ENCODE measurements around the gene VPS4B.

The VPS4B gene

DNA sequence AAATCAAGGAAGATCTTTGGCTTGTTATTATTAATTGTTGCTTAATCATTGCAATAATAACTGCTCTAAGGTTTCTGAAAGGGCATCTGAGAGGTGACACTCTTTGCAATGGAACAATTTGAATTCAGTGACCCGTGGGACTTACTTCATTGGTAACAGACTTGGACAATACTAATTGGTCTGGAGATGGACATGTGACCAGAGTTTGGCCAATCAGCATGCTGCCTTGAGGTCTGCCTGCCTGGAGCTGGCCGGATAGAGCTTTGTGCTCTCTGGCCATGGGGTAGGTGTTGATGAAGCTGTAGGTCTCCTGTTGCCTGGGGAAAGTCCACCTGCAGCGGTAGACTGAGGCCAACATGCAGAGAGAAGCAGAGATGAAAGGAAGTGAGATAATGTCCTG is 24.0 kb upstream of the VPS4B start:
- Histone ChIP-seq H3K9me3 (ENCODE audit: control insufficient read depth, insufficient read depth, low read depth, low read length) (no peaks in the 10 kb centered on the region), H3K27ac (ENCODE audit: extremely low read depth, low read depth, low read length) (no peak overlapping the region), H3K4me3 (ENCODE audit: low read depth, low read length) (no peak overlapping the region), H3K4me1 (ENCODE audit: control insufficient read depth, insufficient read depth, low read length) (no peaks in the 10 kb centered on the region), H3K36me3 (ENCODE audit: control insufficient read depth in 2 of 2, insufficient read depth in 1 of 2, low read length in 2 of 2) (no peaks in the 10 kb centered on the region)
- ChIA-PET POLR2A (no interaction called here), CTCF (interaction anchor here (0.6 to 1.1 kb wide), 5 partner anchors 9 to 456 kb away, joined by 3 to 5 read pairs (median 4); no protein-coding TSS in a partner anchor)
- TF ChIP-seq, protein P1, sequence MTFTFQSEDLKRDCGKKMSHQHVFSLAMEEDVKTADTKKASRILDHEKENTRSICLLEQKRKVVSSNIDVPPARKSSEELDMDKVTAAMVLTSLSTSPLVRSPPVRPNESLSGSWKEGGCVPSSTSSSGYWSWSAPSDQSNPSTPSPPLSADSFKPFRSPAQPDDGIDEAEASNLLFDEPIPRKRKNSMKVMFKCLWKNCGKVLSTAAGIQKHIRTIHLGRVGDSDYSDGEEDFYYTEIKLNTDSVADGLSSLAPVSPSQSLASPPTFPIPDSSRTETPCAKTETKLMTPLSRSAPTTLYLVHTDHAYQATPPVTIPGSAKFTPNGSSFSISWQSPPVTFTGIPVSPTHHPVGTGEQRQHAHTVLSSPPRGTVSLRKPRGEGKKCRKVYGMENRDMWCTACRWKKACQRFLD (tag by site-specific recombination; IDR thresholded peaks at IDR 0.05) = no peak
- TF ChIP-seq, protein P2, sequence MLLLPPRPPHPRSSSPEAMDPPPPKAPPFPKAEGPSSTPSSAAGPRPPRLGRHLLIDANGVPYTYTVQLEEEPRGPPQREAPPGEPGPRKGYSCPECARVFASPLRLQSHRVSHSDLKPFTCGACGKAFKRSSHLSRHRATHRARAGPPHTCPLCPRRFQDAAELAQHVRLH (tag by site-specific recombination; IDR thresholded peaks at IDR 0.05) = no peak
- no peak for TF ChIP-seq ZNF311 (tag by site-specific recombination; IDR thresholded peaks at IDR 0.05; ENCODE audit: borderline replicate concordance)
- TF ChIP-seq ZNF558 (tag by site-specific recombination; IDR thresholded peaks at IDR 0.05) = no peak
- no peak for TF ChIP-seq SP3 (tag by site-specific recombination; IDR thresholded peaks at IDR 0.05)
- no peak for TF ChIP-seq ZNF555 (tag by site-specific recombination; conservative IDR thresholded peaks at IDR 0.05)
- no peak for TF ChIP-seq ZNF350 (tag by site-specific recombination; IDR thresholded peaks at IDR 0.05)
- TF ChIP-seq, protein P3, sequence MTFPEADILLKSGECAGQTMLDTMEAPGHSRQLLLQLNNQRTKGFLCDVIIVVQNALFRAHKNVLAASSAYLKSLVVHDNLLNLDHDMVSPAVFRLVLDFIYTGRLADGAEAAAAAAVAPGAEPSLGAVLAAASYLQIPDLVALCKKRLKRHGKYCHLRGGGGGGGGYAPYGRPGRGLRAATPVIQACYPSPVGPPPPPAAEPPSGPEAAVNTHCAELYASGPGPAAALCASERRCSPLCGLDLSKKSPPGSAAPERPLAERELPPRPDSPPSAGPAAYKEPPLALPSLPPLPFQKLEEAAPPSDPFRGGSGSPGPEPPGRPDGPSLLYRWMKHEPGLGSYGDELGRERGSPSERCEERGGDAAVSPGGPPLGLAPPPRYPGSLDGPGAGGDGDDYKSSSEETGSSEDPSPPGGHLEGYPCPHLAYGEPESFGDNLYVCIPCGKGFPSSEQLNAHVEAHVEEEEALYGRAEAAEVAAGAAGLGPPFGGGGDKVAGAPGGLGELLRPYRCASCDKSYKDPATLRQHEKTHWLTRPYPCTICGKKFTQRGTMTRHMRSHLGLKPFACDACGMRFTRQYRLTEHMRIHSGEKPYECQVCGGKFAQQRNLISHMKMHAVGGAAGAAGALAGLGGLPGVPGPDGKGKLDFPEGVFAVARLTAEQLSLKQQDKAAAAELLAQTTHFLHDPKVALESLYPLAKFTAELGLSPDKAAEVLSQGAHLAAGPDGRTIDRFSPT (tag by site-specific recombination; IDR thresholded peaks at IDR 0.05) = no peak
- TF ChIP-seq KLF7 (tag by site-specific recombination; IDR thresholded peaks at IDR 0.05; ENCODE audit: borderline replicate concordance) = no peak
- TF ChIP-seq SP2 (tag by site-specific recombination; IDR thresholded peaks at IDR 0.05) = no peak
- no peak for TF ChIP-seq PRDM10 (tag by site-specific recombination; IDR thresholded peaks at IDR 0.05)
- TF ChIP-seq ZNF654 (tag by site-specific recombination; IDR thresholded peaks at IDR 0.05; ENCODE audit: low read depth) = no peak
- TF ChIP-seq ZNF140 (tag by site-specific recombination; IDR thresholded peaks at IDR 0.05) = no peak

DNA sequence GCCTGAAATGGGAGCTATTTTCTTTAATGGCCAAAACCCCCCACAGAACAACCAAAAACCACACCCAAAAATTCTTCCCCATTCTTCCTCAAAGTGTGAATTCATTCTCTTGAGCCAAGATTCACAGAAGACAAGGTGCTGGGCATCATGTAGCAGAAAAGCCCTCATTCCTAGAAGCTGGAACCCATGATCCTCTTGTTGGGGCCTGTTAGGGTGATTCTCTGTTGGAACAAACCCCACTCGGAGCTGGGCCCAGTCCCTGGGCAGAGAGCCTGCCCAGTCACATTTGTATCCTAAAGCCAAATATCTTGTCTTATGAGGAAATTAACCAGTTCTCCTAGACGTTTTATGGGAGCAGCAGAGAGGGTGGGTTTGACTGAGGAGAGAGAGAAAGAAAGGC is 22.8 kb upstream of the VPS4B start:
- ChIA-PET CTCF (interaction anchor here (0.6 to 1.3 kb wide), 8 partner anchors 27 to 429 kb away, joined by 3 to 5 read pairs (median 3); no protein-coding TSS in a partner anchor), POLR2A (no interaction called here)
- Histone ChIP-seq H3K27ac (ENCODE audit: extremely low read depth, low read depth, low read length) (no peak overlapping the region), H3K9me3 (ENCODE audit: control insufficient read depth, insufficient read depth, low read depth, low read length) (no peaks in the 10 kb centered on the region), H3K36me3 (ENCODE audit: control insufficient read depth in 2 of 2, insufficient read depth in 1 of 2, low read length in 2 of 2) (no peaks in the 10 kb centered on the region), H3K4me1 (ENCODE audit: control insufficient read depth, insufficient read depth, low read length) (no peaks in the 10 kb centered on the region), H3K4me3 (ENCODE audit: low read depth, low read length) (no peak overlapping the region)
- TF ChIP-seq ZNF785 (tag by site-specific recombination; IDR thresholded peaks at IDR 0.05) (no peak), ZNF776 (tag by site-specific recombination; IDR thresholded peaks at IDR 0.05; ENCODE audit: borderline replicate concordance) (no peak), ZNF621 (tag by site-specific recombination; IDR thresholded peaks at IDR 0.05) (no peak), ZNF266 (tag by site-specific recombination; IDR thresholded peaks at IDR 0.05; ENCODE audit: low read depth) (no peak), ZNF302 (tag by site-specific recombination; IDR thresholded peaks at IDR 0.05; ENCODE audit: low read depth) (no peak), KLF9 (tag by site-specific recombination; IDR thresholded peaks at IDR 0.05; ENCODE audit: low read depth) (no peak)

Data from HEK293 (cell line).